Hepatocyte (in vitro differentiated cells): ENCODE results near the gene AGBL4. TPM values are rescaled to one million over a fixed set of nuclear protein-coding genes. Genes with fewer than 3 reads are reported as not detected.
A peak's percentile ranks its signal among the peaks of the same experiment; 100 is the strongest.

ENCODE experiments used
- DNase-seq: peaks from one replicate; pipeline ENCODE4 v3.0.0-alpha.2; 2016; ENCODE audit warnings: low spot score
- H2AFZ ChIP-seq: fragments of 200-600 bp; sonication (generic); 2 replicates; pipeline ENCODE4 v1.6.0; 2016; ENCODE audit warnings: antibody characterized with exemption, mild to moderate bottlenecking
- H3K27ac ChIP-seq: fragments of 200-600 bp; sonication (generic); 2 replicates; pipeline ENCODE4 v1.5.1; 2016; ENCODE audit warnings: mild to moderate bottlenecking
- H3K27me3 ChIP-seq: fragments of 200-600 bp; sonication (generic); 2 replicates; pipeline ENCODE4 v1.6.1; 2016
- H3K36me3 ChIP-seq: fragments of 200-600 bp; sonication (generic); replicated peaks from 2 replicates; pipeline ENCODE4 v1.5.1; 2016; ENCODE audit warnings: low read depth; ENCODE audit not compliant: insufficient read depth
- H3K4me1 ChIP-seq: fragments of 200-600 bp; sonication (generic); 2 replicates; pipeline ENCODE4 v1.5.1; 2016; ENCODE audit warnings: mild to moderate bottlenecking, moderate library complexity; ENCODE audit not compliant: insufficient read depth
- H3K4me2 ChIP-seq: fragments of 200-600 bp; sonication (generic); 2 replicates; pipeline ENCODE4 v1.6.0; 2016
- H3K4me3 ChIP-seq: fragments of 200-600 bp; sonication (generic); 2 replicates; pipeline ENCODE4 v1.5.1; 2016; ENCODE audit warnings: mild to moderate bottlenecking
- H3K79me2 ChIP-seq: fragments of 200-600 bp; sonication (generic); 2 replicates; pipeline ENCODE4 v1.6.0; 2017; ENCODE audit warnings: mild to moderate bottlenecking
- H3K9me2 ChIP-seq: fragments of 200-600 bp; sonication (generic); replicated peaks from 2 replicates; pipeline ENCODE4 v1.6.0; 2017; ENCODE audit warnings: mild to moderate bottlenecking; ENCODE audit not compliant: insufficient read depth
- H3K9me3 ChIP-seq: fragments of 200-600 bp; sonication (generic); 2 replicates; pipeline ENCODE4 v1.5.1; 2016; ENCODE audit warnings: low read depth, mild to moderate bottlenecking
- H4K20me1 ChIP-seq: fragments of 200-600 bp; sonication (generic); 2 replicates; pipeline ENCODE4 v1.6.0; 2016; ENCODE audit warnings: mild to moderate bottlenecking; ENCODE audit not compliant: insufficient read depth, poor library complexity, severe bottlenecking
- CTCF ChIP-seq: fragments of 200-600 bp; sonication (generic); IDR thresholded peaks from 2 replicates; pipeline ENCODE4 v1.5.1; 2016; ENCODE audit warnings: antibody characterized with exemption, mild to moderate bottlenecking; ENCODE audit not compliant: poor library complexity
- EZH2 ChIP-seq: fragments of 200-600 bp; sonication (generic); IDR thresholded peaks from 2 replicates; pipeline ENCODE4 v1.6.1; 2016; ENCODE audit warnings: antibody characterized with exemption, mild to moderate bottlenecking, borderline replicate concordance
- EZH2phosphoT487 ChIP-seq: fragments of 200-600 bp; sonication (generic); IDR thresholded peaks from one replicate; pipeline ENCODE4 v1.6.1; 2018; ENCODE audit warnings: antibody characterized with exemption, mild to moderate bottlenecking, low read depth, moderate library complexity; ENCODE audit not compliant: unreplicated experiment, severe bottlenecking
- WGBS: methylation state at CpG from one replicate; pipeline ENCODE4 v1.1.6; 2016; ENCODE audit warnings: low lambda C conversion rate; ENCODE audit errors: missing lambda C conversion rate; 5-methylcytosine and 5-hydroxymethylcytosine counted together
- polyA plus RNA-seq: library from polyadenylated mRNA; unstranded; fragments of >200 nt; fragmentation: Nextera tagmentation; extraction: Ambion mirVana; gene quantifications from 2 replicates; pipeline ENCODE4 v1.2.1, GENCODE V29; 2016
- total RNA-seq: library from RNA; depleted of rRNA; stranded (reverse); fragments of >200 nt; gene quantifications from 2 replicates; pipeline ENCODE4 v1.2.3, GENCODE V29; 2014

The AGBL4 gene
- total and polyA plus RNA-seq, 2 experiments from 2014 or later = 0.50 to 0.73 TPM

DNA sequence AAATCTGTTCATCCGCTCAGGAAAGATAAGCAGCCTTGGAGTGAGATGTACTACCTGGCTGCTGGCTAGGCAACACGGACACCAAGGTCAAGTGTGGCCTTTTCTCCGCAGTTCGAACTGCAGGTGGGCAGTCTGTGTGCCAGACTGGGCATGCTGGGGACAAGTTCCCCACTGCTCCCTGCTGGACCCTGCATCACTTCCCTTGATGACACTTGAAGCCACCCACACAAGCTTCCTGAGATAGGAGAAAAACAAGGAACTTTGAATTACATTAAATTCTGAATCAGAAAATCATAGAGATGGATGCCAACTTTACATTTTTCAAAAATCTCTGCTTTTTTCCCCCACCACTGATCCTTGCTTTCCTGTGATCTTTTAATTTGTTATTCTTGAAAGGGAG lies 1285.4 kb downstream of the AGBL4 start:
- H3K4me2 ChIP-seq = no peak overlapping the region
- no peak overlapping the region for H3K4me3 ChIP-seq
- H2AFZ ChIP-seq = no peak overlapping the region
- no peaks in the 10 kb centered on the region for H3K9me3 ChIP-seq
- no peaks in the 10 kb centered on the region for H3K4me1 ChIP-seq
- H3K27me3 ChIP-seq = no peaks in the 10 kb centered on the region
- H4K20me1 ChIP-seq = no peaks in the 10 kb centered on the region
- H3K36me3 ChIP-seq = no peaks in the 10 kb centered on the region
- H3K27ac ChIP-seq = no peak overlapping the region
- no peaks in the 10 kb centered on the region for H3K79me2 ChIP-seq
- H3K9me2 ChIP-seq = no peaks in the 10 kb centered on the region
- peak; percentile 19 for DNase-seq
- TF ChIP-seq EZH2 = no peak
- no peak for TF ChIP-seq CTCF
- TF ChIP-seq EZH2phosphoT487 = no peak
- WGBS = 54% methylated on average over 4 of the region's 4 CpGs

DNA sequence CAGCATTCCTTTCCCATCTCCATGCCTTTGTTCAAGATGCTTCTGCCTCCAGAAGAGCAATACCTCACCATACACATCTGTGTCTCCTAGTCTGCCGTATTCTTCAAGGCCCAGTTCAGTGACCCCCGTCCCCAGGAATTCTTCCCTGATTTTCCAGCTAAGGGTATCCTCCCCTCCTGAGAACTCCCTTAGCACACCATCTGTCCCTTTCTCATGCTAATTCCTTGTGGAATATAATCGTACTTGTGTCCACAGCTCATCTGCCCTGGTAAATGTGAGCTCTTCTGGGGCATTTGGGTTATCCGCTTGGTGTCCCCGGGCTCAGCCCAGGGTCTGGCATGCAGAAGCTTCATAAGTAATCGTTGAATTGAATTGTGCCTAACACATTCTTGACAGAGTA lies 1288.0 kb downstream of the AGBL4 start:
- no peaks in the 10 kb centered on the region for H3K9me3 ChIP-seq
- H3K4me1 ChIP-seq = no peaks in the 10 kb centered on the region
- TF ChIP-seq EZH2phosphoT487 = no peak
- no peak for TF ChIP-seq EZH2
- no peak for TF ChIP-seq CTCF
- H3K36me3 ChIP-seq = no peaks in the 10 kb centered on the region
- no peaks in the 10 kb centered on the region for H3K79me2 ChIP-seq
- H3K9me2 ChIP-seq = no peaks in the 10 kb centered on the region
- H3K4me2 ChIP-seq = no peak overlapping the region
- 92% methylated on average over 6 of the region's 6 CpGs for WGBS
- no peak overlapping the region for H2AFZ ChIP-seq
- H3K27me3 ChIP-seq = no peaks in the 10 kb centered on the region
- DNase-seq = no peak
- H3K4me3 ChIP-seq = no peak overlapping the region
- no peaks in the 10 kb centered on the region for H4K20me1 ChIP-seq
- H3K27ac ChIP-seq = no peak overlapping the region

- Histone ChIP-seq H2AFZ (no peak overlapping the region), H3K79me2 (no peaks in the 10 kb centered on the region), H3K9me2 (no peaks in the 10 kb centered on the region), H3K36me3 (no peaks in the 10 kb centered on the region), H3K9me3 (no peaks in the 10 kb centered on the region), H3K27ac (no peak overlapping the region), H3K4me3 (no peak overlapping the region), H3K4me2 (no peak overlapping the region), H4K20me1 (no peaks in the 10 kb centered on the region), H3K4me1 (no peaks in the 10 kb centered on the region), H3K27me3 (no peaks in the 10 kb centered on the region)
- WGBS = 82% methylated on average over 10 of the region's 10 CpGs
- no peak for DNase-seq
- TF ChIP-seq EZH2phosphoT487 = no peak
- no peak for TF ChIP-seq CTCF
- no peak for TF ChIP-seq EZH2
These were observed 1293.4 kb downstream of the AGBL4 start for GRCh38 chr1:48730164-48730910.
